ENCODE data around the gene CYRIA.

CYRIA gene

DNA sequence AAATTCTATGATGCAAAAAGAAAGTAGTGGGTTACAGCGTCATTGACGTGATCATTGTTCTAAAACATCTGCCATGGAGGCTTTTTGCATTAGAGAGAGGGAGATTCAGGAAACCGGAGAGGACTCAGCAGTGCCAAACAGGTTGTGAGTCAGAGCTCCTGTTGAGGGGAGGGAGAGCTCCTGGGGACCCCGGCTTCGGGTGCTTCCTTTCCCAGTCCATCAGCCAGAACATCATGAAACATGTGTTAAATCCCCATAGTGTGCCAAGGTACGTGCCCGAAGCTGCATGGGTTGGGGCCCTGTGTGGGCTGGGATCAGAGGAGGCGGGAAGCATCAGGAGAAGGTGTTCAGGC is 791 bp upstream of the CYRIA start:
- DNase-seq: no peak

DNA sequence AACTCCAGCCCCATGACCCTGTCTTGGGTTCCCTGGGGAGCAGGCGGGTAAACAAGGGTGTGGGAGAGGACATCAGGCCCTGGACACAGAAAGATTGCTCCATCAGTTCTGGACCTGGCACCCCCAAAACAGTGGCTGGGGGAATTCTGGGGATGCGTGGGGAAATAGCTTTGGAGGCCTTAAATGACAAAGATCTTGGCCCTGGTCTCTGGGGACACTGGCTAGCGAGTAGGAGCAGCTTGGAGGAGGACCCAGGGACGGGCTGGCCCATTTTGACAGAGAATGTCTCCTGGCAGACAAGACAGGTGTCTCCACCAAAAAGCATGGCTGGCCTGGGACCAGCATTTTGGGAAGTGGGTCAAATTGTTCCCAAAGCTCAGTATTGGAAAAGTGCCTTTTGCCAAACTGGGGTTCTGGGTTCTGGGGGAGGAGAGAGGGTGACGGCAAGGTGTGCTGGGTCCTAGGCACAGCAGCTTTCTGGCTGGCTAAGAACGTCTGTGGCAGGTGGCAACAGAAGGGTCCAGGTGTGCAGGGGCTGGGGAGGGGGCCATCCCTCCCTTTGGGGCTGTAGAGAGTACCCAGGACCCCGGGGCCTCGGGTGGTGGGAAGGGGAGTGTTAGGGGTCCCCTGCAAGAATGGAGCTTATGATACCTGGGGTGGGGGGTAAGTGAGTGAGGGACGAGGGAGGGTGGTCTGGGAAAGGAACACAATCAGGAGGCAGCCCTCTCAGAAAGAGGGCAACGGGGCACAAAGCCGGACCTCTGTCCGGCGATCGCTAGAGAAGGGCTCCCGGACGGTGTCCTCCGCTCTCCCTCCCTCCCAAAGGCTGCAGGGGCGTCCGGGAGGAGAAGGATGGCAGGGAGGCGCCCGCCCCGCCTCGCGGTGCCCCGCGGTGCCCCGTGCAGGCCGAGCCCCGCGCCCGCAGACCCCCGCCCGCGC is 556 bp downstream of the CYRIA start:
- no peak for DNase-seq

DNA sequence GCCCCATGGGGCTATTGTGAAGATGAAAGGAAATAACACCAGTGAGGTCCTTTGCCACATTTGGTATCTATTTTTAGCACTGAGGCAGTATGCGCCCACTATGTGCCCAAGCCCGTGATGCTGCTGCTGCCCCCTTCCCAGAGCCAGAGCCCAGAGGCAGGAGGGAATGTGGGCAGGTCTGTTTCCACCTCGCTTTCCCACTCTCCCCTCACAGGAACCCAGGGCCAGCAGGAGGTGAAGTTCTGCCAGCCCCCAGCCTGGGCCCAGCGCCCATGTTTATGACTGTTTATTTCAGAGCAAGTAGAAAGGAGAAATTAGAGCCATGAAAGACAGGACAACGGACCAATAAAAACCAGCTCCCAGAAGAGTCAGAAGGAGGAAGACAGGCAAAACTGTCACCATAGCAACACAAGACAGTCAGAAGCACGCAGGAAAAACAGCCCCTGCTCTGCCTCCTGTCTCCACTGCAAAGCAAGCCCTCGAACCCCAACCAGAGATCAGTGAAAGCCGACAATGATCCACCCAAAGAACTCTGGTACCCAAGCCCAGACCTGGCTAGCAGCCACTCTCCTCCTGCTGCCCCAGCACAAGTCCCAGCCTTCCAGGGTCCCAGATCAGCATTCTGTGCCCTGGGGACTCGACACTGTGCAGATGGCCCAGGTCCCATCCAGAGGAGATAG is 1.4 kb downstream of the CYRIA start:
- peak; percentile 68 for DNase-seq

DNA sequence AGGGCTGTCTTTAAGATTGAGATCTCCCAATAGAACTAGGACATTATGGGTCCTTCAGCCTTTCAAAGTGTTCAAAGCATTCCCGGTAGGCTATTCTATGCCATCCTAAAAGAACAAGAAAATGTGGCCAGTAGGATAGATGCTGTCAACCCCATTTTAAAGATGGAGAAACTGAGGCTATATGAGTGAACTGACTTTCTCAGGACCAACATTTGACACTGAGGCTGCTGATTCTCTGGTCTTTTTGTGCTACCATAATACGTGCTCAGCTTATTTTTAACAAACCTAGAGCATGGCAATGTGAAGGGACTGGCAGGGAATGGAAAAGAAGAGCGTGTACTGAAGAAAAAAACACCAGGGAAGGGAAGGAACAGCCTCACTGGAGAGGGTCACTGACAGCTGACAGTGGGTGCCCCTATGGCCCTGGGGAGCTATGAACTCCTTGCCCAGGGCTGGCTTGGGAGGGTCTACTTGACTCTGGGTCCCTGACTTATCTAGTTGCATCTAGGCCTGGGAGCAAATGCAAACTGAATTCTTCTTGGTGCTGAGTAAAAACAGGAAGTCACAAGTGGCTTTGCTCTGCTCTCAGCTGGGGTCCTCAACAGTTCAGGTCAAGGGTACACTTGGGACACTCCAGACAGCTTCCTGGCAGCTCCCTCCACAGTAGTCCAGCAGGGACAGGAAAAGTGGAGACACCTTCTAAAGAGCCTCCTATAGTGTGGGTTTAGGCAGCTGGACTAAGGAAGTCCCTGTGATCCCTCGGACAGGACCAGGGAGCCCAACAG is 2.3 kb downstream of the CYRIA start:
- no peak for DNase-seq

DNA sequence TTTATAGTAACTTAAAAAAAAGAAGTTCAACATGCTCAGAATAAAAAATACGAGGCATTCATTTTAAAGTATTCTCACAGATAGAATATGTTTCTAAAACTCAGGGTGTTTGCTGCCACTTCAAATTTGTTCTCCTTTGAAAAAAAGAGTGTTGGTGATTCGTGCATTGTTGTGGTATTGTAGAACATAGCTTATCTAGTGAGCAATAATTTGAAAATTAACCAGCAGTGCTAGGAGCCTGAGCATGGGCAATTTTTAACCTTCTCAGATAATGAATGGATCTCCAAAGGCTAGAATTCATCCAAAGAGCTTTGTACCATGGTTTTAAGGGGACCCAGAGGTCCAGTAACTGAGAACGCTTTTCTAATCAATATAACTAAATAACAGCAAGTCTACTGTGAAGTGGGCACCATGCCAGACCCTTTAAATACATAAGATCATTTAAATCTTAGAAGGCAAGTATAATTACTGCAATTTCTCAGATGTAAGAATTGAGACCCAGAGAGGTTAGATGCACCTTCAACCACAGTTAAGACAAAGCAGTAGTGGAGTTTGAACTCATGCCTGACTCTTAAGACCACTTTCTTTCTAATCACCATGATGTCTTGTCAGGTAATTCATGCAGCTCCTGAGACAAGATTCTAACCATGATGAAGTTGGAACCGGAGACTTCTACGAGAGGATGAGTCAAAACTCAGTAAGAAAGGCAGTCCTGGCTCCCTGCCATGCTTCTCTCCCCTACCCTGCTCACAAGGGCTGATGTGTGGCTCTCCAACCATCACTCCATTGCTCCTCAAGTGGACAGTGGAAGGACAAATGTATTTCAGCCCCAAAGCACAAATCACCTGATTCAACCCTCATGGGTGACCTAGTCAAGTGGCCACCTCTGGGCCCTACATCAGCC is 3.4 kb downstream of the CYRIA start:
- DNase-seq: no peak

DNA sequence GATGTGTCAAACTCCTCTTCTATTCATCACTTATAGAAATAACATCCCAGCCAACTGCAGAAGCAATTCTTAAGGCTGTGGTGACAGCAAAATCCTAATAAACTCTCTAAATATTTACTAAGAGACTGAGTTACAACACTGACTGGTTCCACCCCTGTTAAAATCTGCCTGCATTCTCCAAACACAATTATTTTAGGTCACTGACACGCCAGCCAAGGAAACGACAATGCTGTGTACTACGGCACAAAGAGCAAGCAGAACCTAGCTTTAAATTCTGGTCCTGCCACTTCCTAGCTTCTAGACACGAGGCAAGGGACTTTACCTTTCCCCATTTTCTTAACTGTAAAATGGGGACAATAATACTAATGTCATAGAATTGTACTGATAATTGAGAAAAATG is 4.1 kb downstream of the CYRIA start:
- no peak for DNase-seq

DNA sequence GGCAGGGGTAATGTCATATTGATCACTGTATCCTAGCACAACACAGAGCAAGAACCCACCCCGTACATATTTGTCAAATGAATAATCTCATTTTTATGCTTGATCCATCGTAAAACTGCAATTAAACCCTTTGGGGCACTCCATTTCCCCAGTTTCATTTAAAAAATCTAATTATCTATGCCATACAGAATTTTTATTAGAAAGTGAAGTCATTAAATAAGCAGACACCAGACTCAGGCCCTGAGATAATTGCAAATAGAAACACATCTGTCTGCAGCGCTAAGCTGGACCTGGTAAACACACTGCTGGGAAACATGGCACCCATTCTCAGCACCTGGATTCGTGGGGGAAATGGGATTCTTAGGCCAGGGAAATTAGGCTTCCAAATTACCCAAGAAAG is 5.1 kb downstream of the CYRIA start:
- no peak for DNase-seq

DNA sequence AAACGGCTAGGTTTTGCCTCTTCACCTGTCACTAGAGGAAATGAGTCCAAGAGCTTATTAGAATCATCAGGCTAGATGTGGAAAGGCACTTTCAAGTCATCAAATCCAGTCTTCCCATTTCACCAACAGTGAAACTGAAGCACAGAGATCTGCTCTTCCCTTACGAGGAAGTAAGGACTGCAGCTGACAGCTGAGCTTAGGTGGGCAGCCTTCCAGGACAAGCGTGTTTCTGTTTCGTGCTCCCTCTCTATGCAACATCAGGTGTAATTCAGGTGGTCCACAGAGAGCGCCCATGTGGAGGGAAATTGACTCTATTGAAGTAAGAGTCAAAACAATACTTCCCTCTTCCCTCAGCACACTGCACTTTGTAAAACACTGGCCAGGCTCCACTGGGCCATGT is 5.5 kb downstream of the CYRIA start:
- DNase-seq: no peak

DNA sequence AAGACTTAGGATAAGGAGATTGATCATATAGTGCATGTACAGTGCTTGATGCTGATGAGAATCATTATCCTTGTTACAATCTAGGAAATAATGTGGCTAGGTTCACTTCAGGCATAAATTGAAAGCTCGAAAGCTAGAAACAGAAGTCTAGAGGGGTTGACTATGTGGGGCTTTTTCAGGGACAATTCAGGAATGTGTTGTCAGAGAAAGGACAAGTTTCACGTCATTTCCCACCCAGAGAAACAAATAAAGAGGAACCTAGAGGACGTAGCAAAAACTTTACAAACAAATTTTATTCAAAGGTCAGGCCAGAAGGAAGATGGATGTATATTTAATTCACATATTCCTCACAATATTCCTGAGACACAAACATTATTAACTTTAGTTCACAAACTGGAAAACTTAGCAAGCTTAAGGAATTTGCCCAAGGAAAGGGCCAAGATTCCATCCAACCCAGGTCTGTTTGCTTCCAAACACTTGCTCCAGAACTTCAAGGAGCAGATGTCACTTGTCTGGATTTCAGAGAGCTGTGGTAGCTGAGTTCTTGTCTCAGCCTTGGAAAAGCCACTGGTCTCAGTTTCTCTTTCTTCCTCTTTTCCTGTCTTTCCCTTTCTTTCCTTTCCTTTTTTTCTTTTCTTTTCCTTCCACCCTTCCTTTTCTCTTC is 7.4 kb downstream of the CYRIA start:
- no peak for DNase-seq

DNA sequence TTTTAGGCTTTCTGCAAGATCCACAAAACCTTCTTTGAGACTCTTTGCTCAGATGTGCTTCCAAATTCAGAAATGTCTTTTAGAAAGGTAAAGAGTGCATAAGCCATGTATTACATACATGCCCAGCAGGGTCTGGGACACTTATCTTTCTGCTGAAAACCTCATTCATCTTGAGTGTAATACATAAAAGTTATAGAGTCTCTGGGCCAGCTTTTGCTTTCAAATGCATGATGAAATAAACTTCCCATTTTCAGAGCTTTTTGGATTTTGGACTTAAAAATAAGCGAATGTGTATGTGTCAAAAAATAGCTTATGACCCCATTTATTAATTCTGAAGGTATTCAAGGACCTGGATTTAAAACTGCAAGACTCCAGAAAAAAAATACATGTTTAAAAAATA is 8.0 kb downstream of the CYRIA start:
- DNase-seq: no peak

DNA sequence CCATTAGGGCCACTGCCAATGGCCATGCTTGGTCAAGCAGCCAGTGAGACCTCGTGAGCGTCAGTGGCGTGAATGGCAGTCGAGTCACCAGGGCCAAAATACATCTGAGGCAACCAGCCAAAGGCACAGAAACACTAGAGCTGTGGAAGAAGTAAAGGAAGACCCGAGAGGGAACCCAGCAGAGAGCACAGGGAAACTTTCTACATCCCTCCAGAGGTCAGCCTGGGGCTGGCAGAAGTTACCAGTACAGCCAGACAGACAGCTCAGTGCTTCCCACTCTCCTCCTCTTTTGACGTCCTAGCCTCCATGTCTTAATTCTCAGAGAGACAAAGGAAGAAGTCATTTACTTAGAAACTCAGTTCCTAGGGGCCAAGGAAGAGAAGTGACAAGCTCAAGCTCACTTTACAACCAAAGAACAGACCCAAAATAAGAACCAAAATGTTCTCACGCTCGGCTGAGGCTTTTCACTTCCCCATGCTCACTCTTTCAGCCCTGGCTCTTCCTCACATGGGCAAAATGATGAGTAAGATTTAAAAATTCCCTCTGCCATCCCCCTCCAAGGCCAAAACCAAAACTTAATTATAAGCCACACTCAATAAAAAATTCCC is 8.7 kb downstream of the CYRIA start:
- no peak for DNase-seq

DNA sequence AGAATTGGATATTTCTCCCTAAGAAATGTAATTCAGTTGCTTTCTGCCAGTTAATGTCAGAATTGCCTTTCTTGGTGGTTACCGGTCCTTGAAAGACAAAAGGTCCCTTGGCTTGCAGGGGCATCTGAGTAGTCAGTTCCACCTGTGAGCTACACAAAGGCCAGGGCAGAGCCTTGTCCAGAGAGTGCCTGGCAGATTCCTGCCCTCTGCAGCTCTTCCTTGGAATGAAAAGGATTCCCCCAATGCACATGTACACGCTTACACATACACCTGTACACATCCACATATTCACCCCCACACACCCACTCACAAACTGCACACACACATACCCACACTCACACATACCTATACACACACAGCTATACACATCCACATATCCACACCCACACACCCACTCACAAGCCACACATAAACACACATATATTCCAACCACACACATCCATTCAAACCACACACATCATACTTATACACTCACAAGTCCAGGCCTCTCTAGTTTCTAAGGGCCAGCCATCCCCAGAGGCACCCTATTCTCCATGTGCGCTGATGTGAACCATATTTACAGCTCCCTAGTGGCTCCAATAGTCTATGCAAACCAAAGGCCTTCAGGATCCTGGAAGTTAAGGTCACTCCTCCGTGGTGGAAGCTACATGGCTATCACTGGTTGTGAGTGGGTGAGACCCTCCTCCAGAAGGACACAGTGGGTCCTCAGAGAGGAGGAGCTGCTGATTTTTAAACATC is 9.6 kb downstream of the CYRIA start:
- no peak for DNase-seq

DNA sequence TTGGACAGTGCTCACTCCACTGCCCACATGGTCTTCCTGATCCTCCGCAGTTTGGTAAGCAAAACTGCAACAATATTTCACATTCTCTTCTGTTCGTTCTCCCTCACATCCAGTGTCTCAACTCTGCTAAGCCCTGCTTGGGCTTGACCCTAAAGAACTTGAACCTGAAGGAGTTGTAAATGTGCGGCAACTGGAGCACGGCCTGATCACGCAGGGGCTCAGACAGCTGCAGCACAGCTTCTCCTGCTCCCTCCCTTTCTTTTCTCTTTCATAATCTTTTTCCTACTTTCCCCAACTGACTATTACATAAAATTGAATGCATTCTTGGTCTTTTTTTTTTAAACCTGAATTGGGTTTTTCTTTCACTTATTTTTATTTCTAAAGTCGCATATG is 10.2 kb downstream of the CYRIA start:
- DNase-seq: no peak

DNA sequence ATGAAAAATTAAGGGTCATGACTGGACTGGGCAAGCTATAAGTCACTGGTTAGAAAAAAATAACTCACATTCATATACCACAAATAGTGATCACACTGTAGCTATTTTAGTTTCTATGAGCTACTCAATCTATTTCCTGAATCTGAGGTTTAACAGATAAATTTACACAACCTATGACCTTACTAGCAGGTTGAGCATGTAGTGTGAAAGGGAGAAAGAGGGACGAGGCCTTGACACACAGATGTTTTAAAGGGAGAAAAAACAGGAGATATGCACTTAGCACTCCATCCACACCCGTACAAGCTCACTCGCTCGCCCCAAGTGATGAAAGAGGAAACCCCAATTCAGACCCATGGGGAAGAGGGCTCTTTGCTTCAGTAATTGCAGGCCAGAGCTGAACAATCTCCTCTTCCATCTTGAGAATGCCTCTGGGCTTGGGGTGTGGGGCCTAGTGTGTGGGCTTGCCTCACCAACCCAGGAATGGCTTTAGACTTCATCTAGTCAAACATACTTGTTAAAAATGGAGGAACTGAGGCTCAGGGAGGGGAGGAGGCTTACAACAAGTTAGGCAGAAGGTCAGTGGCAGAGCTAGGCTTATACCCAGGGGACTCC is 10.7 kb downstream of the CYRIA start:
- no peak for DNase-seq

DNA sequence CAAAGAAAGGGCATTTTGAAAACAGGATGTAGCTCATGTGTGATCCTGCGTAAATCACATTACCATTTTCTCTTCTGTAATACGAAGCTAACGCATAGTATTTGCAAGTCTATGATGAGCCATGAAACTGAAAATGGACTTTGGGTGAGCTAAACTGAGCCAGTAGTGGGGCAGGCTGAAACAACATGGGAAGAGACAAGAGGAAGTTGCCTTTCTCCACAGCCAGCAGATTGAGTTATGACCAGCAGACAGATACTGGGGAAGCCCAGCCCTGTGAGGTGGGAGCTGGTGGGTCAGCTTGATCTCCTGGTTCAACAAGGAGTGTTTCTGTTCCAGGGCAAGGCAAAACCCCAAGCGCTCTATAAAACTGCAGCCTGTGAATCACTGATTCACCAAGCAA is 11.8 kb downstream of the CYRIA start:
- no peak for DNase-seq

DNA sequence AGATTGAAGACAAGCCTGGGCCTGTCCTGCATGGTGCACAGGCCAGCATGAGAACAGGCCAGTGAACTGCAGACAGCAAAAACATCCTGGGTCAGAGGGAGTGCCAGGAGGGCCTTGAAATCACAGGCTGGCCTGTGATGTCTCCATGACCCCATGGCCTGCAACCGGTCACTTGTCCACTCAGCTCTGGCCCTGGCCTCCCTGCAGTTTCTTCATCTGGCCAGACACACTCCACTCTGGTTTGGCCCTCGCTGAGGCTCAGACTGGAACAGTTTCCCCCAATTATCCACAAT is 12.6 kb downstream of the CYRIA start:
- no peak for DNase-seq

DNA sequence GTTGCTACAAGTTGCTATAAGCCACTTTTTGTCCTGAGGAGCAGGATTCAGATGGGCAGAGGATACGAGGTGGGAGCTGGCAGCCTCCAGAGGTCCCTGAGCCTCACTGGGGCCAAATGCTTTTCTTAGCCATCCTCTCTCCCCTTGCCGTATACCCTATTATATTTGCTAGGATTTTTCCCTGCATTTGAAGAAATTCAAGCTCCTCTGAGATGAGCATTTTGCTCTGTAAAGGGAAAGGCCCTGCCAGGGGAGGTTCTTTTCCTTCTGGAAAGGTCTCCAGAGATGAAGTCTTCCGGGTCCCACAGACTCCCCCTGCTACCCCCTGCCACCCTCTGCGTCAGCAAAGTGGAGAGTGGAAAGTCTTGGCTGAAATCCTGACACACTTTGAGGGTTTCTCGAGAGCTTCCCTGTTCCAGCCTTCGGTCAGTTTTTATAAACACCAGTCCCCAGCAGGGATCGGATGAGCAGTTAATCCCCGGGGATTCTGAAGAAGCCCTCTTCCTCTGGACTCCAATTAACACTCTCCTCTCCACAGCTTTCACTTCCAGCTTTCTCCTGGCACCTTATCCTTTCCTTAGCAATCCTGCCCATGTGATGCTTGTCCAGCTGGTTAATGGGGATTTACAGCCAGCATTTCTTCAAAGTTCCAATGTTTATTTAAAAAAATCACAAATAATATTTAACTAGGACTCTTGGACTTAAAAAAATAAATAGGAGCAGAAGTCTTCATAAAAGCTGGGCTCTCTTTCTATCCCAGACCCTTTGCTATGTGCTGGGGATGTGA is 13.1 kb downstream of the CYRIA start:
- no peak for DNase-seq

DNA sequence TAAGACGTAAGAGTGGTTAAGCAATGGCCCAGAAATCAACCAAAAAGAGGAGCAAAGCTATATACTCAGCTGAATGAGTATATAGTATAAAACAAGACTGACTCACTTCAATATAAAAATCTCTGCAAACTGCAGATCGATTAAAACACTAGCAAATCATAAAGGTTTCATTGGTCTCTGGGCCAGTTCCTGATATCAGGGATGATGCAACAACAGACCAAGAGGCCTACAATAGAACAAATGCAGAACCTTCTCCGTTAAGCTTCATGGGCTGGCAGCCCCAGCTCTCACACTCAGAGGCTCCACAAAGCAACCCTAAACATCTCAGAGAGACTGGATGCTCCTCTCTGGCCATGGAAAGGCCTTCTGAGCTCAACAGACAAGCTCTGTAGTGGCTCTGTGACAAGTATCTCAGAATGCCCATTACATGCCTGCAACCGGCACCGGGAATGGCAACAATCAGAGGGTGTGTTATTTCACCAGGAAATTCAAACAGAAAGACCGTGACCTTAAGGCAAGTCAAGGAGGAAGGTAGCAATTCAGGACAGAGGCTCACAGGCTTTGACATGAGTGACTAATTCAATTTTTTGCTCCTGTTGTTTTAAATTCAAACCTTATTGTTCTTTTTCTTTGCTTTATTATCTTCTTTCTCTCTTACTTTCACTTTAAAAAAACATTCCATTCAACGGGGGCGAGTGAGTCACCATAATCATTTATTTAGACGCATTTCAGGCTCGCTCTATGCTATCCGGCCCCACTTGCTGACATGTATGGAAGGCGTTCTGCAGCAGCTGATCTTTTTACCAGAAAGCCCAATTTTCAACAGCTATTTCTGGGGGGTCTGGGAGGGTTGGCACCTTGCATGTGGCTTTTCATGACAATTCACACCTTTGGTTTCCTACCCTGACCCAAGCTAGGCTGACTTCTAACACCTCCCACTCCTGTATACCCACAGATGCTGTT is 15.1 kb downstream of the CYRIA start:
- DNase-seq: no peak

All from right forelimb (tissue), 1 donor.